KOPT-K1 (cell line): ENCODE results near the gene KLHDC2.
"Not testable (repeated sequence)": the region's sequence is repeated elsewhere in the genome, so short reads cannot be mapped to it uniquely, and the experiment has no call there.

Source experiments
- H3K27ac ChIP-seq: fragments of 200-600 bp; sonication (generic); 2 replicates; pipeline ENCODE4 v1.5.1; 2016; ENCODE audit warnings: antibody characterized with exemption, mild to moderate bottlenecking, low read depth, low read length; ENCODE audit not compliant: poor library complexity, severe bottlenecking
- H3K36me3 ChIP-seq: fragments of 200-600 bp; sonication (generic); 2 replicates; pipeline ENCODE4 v1.5.1; 2017; ENCODE audit warnings: antibody characterized with exemption, mild to moderate bottlenecking, low read length, moderate library complexity; ENCODE audit not compliant: insufficient read depth
- H3K9me3 ChIP-seq: fragments of 200-600 bp; sonication (generic); 2 replicates; pipeline ENCODE4 v1.5.1; 2017; ENCODE audit warnings: antibody characterized with exemption, low read length, mild to moderate bottlenecking; ENCODE audit not compliant: insufficient read depth, poor library complexity, severe bottlenecking

Gene KLHDC2

GRCh38 chr14:49768301-49769121, 558 bp downstream of the KLHDC2 start:
- no peaks in the 10 kb centered on the region for H3K9me3 ChIP-seq
- H3K27ac ChIP-seq: peak overlapping the region; percentile 93
- H3K36me3 ChIP-seq: peaks cover 12% of the 10 kb centered on the region; the same call in 1 of the 2 replicates

GRCh38 chr14:49769171-49769570, 1.2 kb downstream of the KLHDC2 start:
- H3K36me3 ChIP-seq: peaks cover 16% of the 10 kb centered on the region; the same call in 1 of the 2 replicates
- peak overlapping the region; percentile 93 for H3K27ac ChIP-seq
- no peaks in the 10 kb centered on the region for H3K9me3 ChIP-seq

- Histone ChIP-seq H3K27ac (no peak overlapping the region), H3K36me3 (peaks cover 21% of the 10 kb centered on the region; the same call in 1 of the 2 replicates), H3K9me3 (no peaks in the 10 kb centered on the region)
Observed at GRCh38 chr14:49769581-49770211, 1.7 kb downstream of the KLHDC2 start.

- Histone ChIP-seq H3K36me3 (peaks cover 27% of the 10 kb centered on the region), H3K9me3 (no peaks in the 10 kb centered on the region), H3K27ac (no peak overlapping the region)
Observed at GRCh38 chr14:49770212-49770817, 2.4 kb downstream of the KLHDC2 start.

GRCh38 chr14:49771691-49772090, 3.7 kb downstream of the KLHDC2 start:
- not testable (repeated sequence) for H3K27ac ChIP-seq, H3K9me3 ChIP-seq
- peaks cover 41% of the 10 kb centered on the region for H3K36me3 ChIP-seq

- Histone ChIP-seq H3K9me3 (no peaks in the 10 kb centered on the region), H3K36me3 (peaks cover 64% of the 10 kb centered on the region), H3K27ac (no peak overlapping the region)
Observed at GRCh38 chr14:49774106-49774505, 6.2 kb downstream of the KLHDC2 start.

GRCh38 chr14:49778421-49778820, 10.5 kb downstream of the KLHDC2 start:
- no peaks in the 10 kb centered on the region for H3K9me3 ChIP-seq
- H3K36me3 ChIP-seq: peaks cover 95% of the 10 kb centered on the region
- no peak overlapping the region for H3K27ac ChIP-seq

GRCh38 chr14:49781040-49781439, 13.1 kb downstream of the KLHDC2 start:
- not testable (repeated sequence) for H3K27ac ChIP-seq, H3K9me3 ChIP-seq
- peaks cover 98% of the 10 kb centered on the region for H3K36me3 ChIP-seq

GRCh38 chr14:49783394-49784014, 15.6 kb downstream of the KLHDC2 start:
- Histone ChIP-seq H3K27ac (no peak overlapping the region), H3K36me3 (peaks cover 100% of the 10 kb centered on the region), H3K9me3 (no peaks in the 10 kb centered on the region)

GRCh38 chr14:49786315-49786714, 18.4 kb downstream of the KLHDC2 start:
- Histone ChIP-seq H3K27ac (no peak overlapping the region), H3K9me3 (no peaks in the 10 kb centered on the region), H3K36me3 (peaks cover 100% of the 10 kb centered on the region)

GRCh38 chr14:49792618-49793017, 24.7 kb downstream of the KLHDC2 start:
- no peaks in the 10 kb centered on the region for H3K9me3 ChIP-seq
- H3K27ac ChIP-seq: no peak overlapping the region
- peaks cover 100% of the 10 kb centered on the region for H3K36me3 ChIP-seq

GRCh38 chr14:49796025-49796424, 28.1 kb downstream of the KLHDC2 start:
- H3K27ac ChIP-seq: no peak overlapping the region
- peaks cover 100% of the 10 kb centered on the region for H3K36me3 ChIP-seq

GRCh38 chr14:49808780-49809179, 40.8 kb downstream of the KLHDC2 start:
- Histone ChIP-seq H3K27ac (no peak overlapping the region), H3K36me3 (peaks cover 97% of the 10 kb centered on the region), H3K9me3 (no peaks in the 10 kb centered on the region)

More at GRCh38 chr14:49796025-49796424, 28.1 kb downstream of the KLHDC2 start:
- H3K9me3 ChIP-seq: no peaks in the 10 kb centered on the region

- H3K36me3 ChIP-seq: peaks cover 93% of the 10 kb centered on the region
Observed at GRCh38 chr14:49816118-49816517, 48.2 kb downstream of the KLHDC2 start.

GRCh38 chr14:49816844-49817243, 48.9 kb downstream of the KLHDC2 start:
- H3K36me3 ChIP-seq: peaks cover 85% of the 10 kb centered on the region
- no peak overlapping the region for H3K27ac ChIP-seq
- H3K9me3 ChIP-seq: peaks cover 14% of the 10 kb centered on the region

More at GRCh38 chr14:49816118-49816517, 48.2 kb downstream of the KLHDC2 start:
- not testable (repeated sequence) for H3K27ac ChIP-seq
- peaks cover 14% of the 10 kb centered on the region for H3K9me3 ChIP-seq
